ENCODE measurements around the gene AICDA.
"Not testable (repeated sequence)": the region's sequence is repeated elsewhere in the genome, so short reads cannot be mapped to it uniquely, and the experiment has no call there.

Gene AICDA

DNA sequence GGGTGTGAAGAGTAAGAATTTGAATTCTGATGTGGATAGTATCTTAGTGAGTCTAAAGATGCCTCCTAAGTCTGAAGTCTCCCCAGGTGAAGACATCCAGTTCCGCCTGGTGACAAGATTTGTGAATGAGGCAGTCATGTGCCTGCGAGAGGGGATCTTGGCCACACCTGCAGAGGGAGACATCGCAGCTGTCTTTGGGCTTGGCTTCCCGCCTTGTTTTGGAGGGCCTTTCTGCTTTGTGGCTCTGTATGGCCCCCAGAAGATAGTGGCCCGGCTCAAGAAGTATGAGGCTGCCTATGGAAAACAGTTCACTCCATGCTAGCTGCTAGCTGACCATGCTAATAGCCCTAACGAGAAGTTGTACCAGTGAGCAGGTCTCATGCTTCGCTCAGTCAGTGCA lies 24.6 kb upstream of the AICDA start:
- H3K4me3 ChIP-seq (ENCODE audit: low read depth, low read length): no peak overlapping the region
- DNase-seq (ENCODE audit: low read depth, low spot score): no peak
- in situ Hi-C loops (cut with HindIII; ENCODE audit: low sequenced_read_pairs): no loop called here
- TF ChIP-seq, protein P1, sequence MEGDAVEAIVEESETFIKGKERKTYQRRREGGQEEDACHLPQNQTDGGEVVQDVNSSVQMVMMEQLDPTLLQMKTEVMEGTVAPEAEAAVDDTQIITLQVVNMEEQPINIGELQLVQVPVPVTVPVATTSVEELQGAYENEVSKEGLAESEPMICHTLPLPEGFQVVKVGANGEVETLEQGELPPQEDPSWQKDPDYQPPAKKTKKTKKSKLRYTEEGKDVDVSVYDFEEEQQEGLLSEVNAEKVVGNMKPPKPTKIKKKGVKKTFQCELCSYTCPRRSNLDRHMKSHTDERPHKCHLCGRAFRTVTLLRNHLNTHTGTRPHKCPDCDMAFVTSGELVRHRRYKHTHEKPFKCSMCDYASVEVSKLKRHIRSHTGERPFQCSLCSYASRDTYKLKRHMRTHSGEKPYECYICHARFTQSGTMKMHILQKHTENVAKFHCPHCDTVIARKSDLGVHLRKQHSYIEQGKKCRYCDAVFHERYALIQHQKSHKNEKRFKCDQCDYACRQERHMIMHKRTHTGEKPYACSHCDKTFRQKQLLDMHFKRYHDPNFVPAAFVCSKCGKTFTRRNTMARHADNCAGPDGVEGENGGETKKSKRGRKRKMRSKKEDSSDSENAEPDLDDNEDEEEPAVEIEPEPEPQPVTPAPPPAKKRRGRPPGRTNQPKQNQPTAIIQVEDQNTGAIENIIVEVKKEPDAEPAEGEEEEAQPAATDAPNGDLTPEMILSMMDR (IDR thresholded peaks at IDR 0.05; ENCODE audit: low read depth, low read length): no peak

DNA sequence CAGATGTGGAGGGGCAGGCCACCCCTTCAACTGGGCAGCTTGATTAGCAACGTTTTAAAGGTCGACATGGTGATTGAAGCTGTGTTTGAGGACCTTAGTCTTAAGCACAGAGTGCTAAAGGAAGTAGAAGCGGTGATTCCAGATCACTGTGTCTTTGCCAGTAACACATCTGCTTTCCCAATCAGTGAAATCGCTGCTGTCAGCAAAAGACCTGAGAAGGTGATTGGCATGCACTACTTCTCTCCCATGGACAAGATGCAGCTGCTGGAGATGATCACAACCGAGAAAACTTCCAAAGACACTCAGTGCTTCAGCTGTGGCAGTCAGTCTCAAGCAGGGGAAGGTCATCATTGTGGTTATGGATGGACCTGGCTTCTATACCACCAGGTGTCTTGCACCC lies 23.9 kb upstream of the AICDA start:
- TF ChIP-seq, protein P1 (IDR thresholded peaks at IDR 0.05; ENCODE audit: low read depth, low read length): no peak
- H3K4me3 ChIP-seq (ENCODE audit: low read depth, low read length): no peak overlapping the region
- no peak for DNase-seq (ENCODE audit: low read depth, low spot score)
- in situ Hi-C loops (cut with HindIII; ENCODE audit: low sequenced_read_pairs): no loop called here

DNA sequence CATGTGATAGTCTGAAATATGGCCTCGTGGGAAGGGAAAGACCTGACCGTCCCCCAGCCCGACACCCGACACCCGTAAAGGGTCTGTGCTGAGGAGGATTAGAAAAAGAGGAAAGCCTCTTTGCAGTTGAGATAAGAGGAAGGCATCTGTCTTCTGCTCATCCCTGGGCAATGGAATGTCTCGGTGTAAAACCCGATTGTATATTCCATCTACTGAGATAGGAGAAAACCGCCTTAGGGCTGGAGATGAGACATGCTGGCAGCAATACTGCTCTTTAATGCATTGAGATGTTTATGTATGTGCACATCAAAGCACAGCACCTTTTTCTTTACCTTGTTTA lies 23.3 kb upstream of the AICDA start:
- H3K4me3 ChIP-seq (ENCODE audit: low read depth, low read length); in situ Hi-C loops (cut with HindIII; ENCODE audit: low sequenced_read_pairs); DNase-seq (ENCODE audit: low read depth, low spot score): not testable (repeated sequence)

DNA sequence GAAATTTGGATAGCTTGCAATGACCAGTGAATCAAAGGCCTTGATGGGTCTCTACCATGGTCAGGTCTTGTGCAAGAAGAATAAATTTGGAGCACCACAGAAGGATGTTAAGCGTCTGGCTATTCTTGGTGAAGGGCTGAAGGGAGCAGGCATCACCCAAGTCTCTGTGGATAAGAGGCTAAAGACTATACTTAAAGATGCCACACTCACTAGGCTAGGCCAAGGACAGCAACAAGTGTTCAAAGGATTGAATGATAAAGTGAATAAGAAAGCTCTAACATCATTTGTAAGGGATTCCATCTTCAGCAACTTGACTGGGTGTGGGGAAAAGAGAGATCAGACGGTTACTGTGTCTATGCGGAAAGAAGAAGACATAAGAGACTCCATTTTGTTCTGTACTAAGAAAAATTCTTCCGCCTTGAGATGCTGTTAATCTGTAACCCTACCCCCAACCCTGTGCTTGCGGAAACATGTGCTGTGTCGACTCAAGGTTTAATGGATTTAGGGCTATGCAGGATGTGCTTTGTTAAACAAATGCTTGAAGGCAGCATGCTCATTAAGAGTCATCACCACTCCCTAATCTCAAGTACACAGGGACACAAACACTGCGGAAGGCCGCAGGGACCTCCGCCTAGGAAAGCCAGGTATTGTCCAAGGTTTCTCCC lies 22.8 kb upstream of the AICDA start:
- H3K4me3 ChIP-seq (ENCODE audit: low read depth, low read length); DNase-seq (ENCODE audit: low read depth, low spot score); in situ Hi-C loops (cut with HindIII; ENCODE audit: low sequenced_read_pairs): not testable (repeated sequence)

DNA sequence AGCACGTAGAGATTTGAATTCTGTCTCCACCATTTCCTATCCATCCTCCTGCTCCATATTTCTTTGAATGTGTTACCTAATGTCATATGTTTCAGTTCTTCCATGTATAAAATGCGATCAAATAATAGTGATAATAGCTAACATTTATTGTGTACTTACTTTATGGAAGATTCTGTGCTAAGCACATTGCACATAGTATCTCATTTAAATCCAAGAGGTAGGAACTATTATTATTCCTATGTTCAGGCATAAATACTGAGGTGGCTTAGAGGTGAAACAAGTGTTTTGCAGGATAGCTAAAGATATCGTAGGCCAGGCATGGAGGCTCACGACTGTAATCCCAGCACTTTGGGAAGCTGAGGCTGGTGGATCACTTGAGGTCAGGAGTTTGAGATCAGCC lies 17.5 kb upstream of the AICDA start:
- H3K4me3 ChIP-seq (ENCODE audit: low read depth, low read length): no peak overlapping the region
- TF ChIP-seq, protein P1 (IDR thresholded peaks at IDR 0.05; ENCODE audit: low read depth, low read length): no peak
- no peak for DNase-seq (ENCODE audit: low read depth, low spot score)
- in situ Hi-C loops (cut with HindIII; ENCODE audit: low sequenced_read_pairs): no loop called here

DNA sequence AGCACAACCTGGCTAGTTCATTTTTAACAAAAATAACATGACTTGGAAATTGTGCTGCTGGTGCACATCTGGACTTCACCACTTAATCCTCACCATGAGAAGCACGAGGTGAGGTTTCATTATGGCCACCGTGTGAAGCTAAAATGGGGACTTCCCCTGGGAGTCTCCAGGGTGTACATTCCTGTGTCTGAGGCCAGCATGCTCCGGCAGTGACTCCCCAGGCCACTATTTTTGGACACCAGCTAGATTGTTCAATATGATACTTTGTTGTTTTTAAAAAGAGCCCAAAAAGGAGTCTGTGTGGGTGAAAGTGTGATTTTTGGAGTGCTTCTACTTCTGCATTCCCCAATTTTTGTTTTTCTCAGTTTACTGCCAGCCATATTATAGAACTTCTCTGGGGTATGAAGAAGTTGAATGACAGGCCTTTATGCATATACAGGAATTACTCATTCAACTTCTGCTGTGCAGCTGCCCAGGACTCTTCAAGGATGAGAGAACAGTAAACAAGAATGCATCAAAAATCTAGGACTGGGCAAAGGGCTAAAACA lies 16.9 kb upstream of the AICDA start:
- DNase-seq (ENCODE audit: low read depth, low spot score): no peak
- in situ Hi-C loops (cut with HindIII; ENCODE audit: low sequenced_read_pairs): no loop called here
- H3K4me3 ChIP-seq (ENCODE audit: low read depth, low read length): no peak overlapping the region
- TF ChIP-seq, protein P1 (IDR thresholded peaks at IDR 0.05; ENCODE audit: low read depth, low read length): no peak

DNA sequence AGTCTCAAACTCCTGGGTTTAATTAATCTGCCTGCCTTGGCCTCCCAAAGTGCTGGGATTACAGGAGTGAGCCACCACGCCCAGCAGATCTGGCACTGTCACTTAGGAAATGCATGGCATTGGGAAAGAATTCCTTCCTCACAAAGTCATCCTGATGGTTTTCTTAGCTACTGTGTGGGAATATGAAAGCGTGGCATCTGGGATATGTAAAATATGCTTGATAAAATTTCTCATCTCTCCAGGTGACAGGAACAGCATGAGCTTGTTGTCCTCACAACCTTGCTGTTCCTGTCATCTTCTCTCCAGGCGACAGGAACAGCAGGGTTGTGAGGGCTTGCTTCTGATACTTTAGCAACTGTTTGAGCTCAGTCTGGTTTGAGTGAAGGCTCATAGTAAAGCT lies 16.1 kb upstream of the AICDA start:
- DNase-seq (ENCODE audit: low read depth, low spot score): no peak
- TF ChIP-seq, protein P1 (IDR thresholded peaks at IDR 0.05; ENCODE audit: low read depth, low read length): no peak
- in situ Hi-C loops (cut with HindIII; ENCODE audit: low sequenced_read_pairs): no loop called here
- no peak overlapping the region for H3K4me3 ChIP-seq (ENCODE audit: low read depth, low read length)

DNA sequence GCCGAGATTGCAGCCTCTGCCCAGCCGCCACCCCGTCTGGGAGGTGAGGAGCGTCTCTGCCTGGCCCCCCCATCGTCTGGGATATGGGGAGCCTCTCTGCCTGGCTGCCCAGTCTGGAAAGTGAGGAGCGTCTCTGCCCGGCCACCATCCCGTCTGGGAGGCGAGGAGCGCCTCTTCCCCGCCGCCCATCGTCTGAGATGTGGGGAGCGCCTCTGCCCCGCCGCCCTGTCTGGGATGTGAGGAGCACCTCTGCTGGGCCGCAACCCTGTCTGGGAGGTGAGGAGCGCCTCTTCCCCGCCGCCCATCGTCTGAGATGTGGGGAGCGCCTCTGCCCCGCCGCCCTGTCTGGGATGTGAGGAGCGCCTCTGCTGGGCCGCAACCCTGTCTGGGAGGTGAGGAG lies 12.1 kb upstream of the AICDA start:
- in situ Hi-C loops (cut with HindIII; ENCODE audit: low sequenced_read_pairs); H3K4me3 ChIP-seq (ENCODE audit: low read depth, low read length); DNase-seq (ENCODE audit: low read depth, low spot score): not testable (repeated sequence)
